Heart left ventricle (tissue), 16 donors: Measurements from ENCODE around the gene TLCD5. TPM values are rescaled to one million over a fixed set of nuclear protein-coding genes. Genes with fewer than 3 reads are reported as not detected.

Experiments
- ATAC-seq, 4 donors: fragments of 200-7000 bp; cut with Tn5 transposase; one replicate each; pipeline ENCODE4 v1.9.1; 2020 to 2022; ENCODE audit warnings: moderate library complexity in 4 of 4, mild to moderate bottlenecking in 3 of 4, moderate number of reproducible peaks in 1 of 4
- DNase-seq, 5 donors: peaks; one replicate each; pipeline ENCODE4 v3.0.0-alpha.2; 2020
- H3K27ac ChIP-seq, 12 donors: fragments of 200-600 bp; sonication (generic) in 4 of 12; one replicate each; pipeline versions ENCODE4 v1.5.0 to v1.8.0; 2016 to 2022; ENCODE audit warnings: mild to moderate bottlenecking in 2 of 12
- H3K27me3 ChIP-seq, 9 donors: fragments of 200-600 bp; sonication (generic) in 2 of 9; one replicate each; pipeline versions ENCODE4 v1.5.1 to v1.8.0; 2016 to 2022; ENCODE audit warnings: mild to moderate bottlenecking in 3 of 9
- H3K36me3 ChIP-seq, 9 donors: fragments of 200-600 bp; sonication (generic) in 2 of 9; one replicate each; pipeline versions ENCODE4 v1.5.0 to v1.8.0; 2018 to 2022; ENCODE audit warnings: mild to moderate bottlenecking in 2 of 9
- H3K4me1 ChIP-seq, 12 donors: fragments of 200-600 bp; sonication (generic) in 4 of 12; one replicate each; pipeline versions ENCODE4 v1.5.0 to v1.8.0; 2016 to 2022; ENCODE audit warnings: mild to moderate bottlenecking in 3 of 12
- H3K4me3 ChIP-seq, 12 donors: fragments of 200-600 bp; sonication (generic) in 4 of 12; one replicate each; pipeline versions ENCODE4 v1.5.0 to v1.8.0; 2017 to 2022; ENCODE audit warnings: mild to moderate bottlenecking in 9 of 12, moderate library complexity in 4 of 12
- H3K9me3 ChIP-seq, 12 donors: fragments of 200-600 bp; sonication (generic) in 4 of 12; one replicate each; pipeline versions ENCODE4 v1.5.0 to v1.8.0; 2016 to 2022; ENCODE audit warnings: mild to moderate bottlenecking in 1 of 12
- POLR2A ChIP-seq, 2 donors: fragments of 450-650 bp; IDR thresholded peaks; one replicate each; pipeline ENCODE4 v1.6.1; 2017; ENCODE audit warnings: antibody characterized with exemption in 2 of 2, mild to moderate bottlenecking in 2 of 2, moderate library complexity in 2 of 2
- WGBS, 4 donors: extraction: QIAGEN DNeasy Blood & Tissue Kit in 2 of 4; methylation state at CpG; one replicate each; pipeline versions ENCODE4 v1.1.5 to v1.1.7; 2013 to 2018; 5-methylcytosine and 5-hydroxymethylcytosine counted together
- intact Hi-C, 10 donors: fragments of 100-400 bp; cut with DNase I; formaldehyde crosslinking; loops; one replicate each; pipeline versions ENCODE4 v1.11.1 to v1.14.2; 2022
- polyA plus RNA-seq, 2 donors: library from polyadenylated mRNA; stranded (reverse); fragments of 200-250 nt; gene quantifications; one replicate each; pipeline ENCODE4 v1.2.3, GENCODE V29; 2013
- total RNA-seq, 9 donors: library from RNA; depleted of rRNA in 2 of 9; stranded (reverse); fragments of >200 nt in 2 of 9; fragmentation: NEBNext Ultra II Directional in 3 of 9; extraction: Animal tissue kit (Norgen Biotek cat#: 25700) in 3 of 9; gene quantifications; one replicate each; pipeline versions ENCODE4 v1.1.0 to v1.2.4, GENCODE V29; 2016 to 2023
- TF ChIP-seq, protein P1 (sequence below), 12 donors: fragments of 200-600 bp; sonication (generic) in 4 of 12; IDR thresholded peaks; one replicate each; pipeline versions ENCODE4 v1.5.0 to v1.8.0; 2018 to 2022; ENCODE audit warnings: antibody characterized with exemption in 12 of 12, mild to moderate bottlenecking in 5 of 12
- donor health status: ischemic (EF 13 %, LVEDD 7.1; RV severe dilation, severe dysfunction).
- donor health status: healthy with polysubstance abuse.
- donor health status: DM: no; HTN: yes; CAD: no.
- donor health status: DM: no; HTN: no; CAD: no.
- donor health status: ischemic (EF 25% LVEDD 6.9; RV normal size, moderate dysfunction).
- donor health status: ischemic (EF 25% LVEDD 5.7; RV mildly dilated, moderate dysfunction).
- donor health status: healthy.
- donor health status: DM: yes; HTN: yes; CAD: no.
- donor health status: ischemic (EF 35%, LVEDD 5.7; RV mildly dilated, moderate dysfunction).
- donor health status: nonischemic (EF 11% LVEDD 7.7; RV severe dilation, severe dysfunction).
- donor health status: DM: yes; HTN: yes; CAD: no.
- donor health status: PGD.
- donor health status: ischemic (EF 29% LVEDD 5.4; RV normal size, mild dysfunction).
- donor health status: nonischemic (EF 23%, LVEDD 6.1; RV moderate dilation, normal function).

TLCD5 gene
- total and polyA plus RNA-seq, 11 donors = 4.0 to 15.0 (median 10.3) TPM

DNA sequence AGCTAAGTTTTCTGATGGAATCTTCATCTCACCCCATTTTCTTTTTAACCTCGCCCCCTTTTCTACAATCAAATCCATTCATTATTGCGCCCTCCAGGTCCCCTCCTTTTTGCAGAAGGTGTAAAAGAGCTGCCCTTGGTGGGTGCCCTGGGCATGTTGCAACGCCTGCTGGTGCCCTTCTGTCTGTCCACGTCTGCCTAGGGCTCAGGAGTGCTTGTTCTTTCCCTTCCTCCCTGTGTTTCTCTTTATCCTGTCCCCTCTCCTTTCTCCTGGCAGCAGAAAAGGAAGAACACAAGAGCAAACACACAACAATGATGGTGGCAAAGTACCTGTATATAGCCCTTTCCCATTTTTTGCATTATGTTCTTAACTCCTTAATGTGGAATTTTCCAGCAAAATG, 6.2 kb upstream of the TLCD5 start:
- WGBS, 4 donors = 67 to 86% (median 77%) methylated on average over 4 of the region's 4 CpGs
- intact Hi-C loops = loop anchor here in 1 of 10 donors (10.0 kb wide), 1 partner anchor 366 kb away; no protein-coding TSS in a partner anchor
- peaks cover 0 to 33% (median 16%) of the 10 kb centered on the region in 12 donors for H3K4me1 ChIP-seq

DNA sequence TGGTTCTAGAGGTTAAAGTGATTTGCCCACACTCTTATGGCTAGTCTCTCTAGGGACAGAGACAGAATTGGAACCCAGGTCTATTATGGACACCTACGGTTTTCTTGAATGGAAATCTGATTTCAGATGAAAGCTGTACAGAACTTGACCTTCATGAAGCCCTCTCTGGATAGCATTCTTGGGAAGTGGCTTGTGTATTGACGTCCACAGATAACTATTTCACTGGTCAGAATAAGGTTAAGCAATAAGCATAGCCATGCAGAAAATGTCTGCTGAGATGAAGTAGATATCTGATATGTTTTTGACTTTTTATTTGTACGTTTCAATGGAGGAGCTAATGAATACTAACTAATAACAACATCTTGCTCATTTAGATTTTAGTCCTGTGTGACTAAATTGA, 1.1 kb downstream of the TLCD5 start:
- Histone ChIP-seq H3K9me3 (no peaks in the 10 kb centered on the region), H3K4me3 (peak overlapping the region; percentile 63 to 97 (median 78)), H3K36me3 (peaks cover 0 to 30% (median 8%) of the 10 kb centered on the region in 9 donors), H3K27me3 (peaks cover 0 to 44% (median 0%) of the 10 kb centered on the region in 9 donors), H3K27ac (peak overlapping the region; percentile 87 to 98 (median 94)), H3K4me1 (peaks cover 3 to 39% (median 26%) of the 10 kb centered on the region in 12 donors)
- DNase-seq (no peak), ATAC-seq (peak in 2 of 4 donors; percentile 5 to 42)
- intact Hi-C loops = loop anchor here in 1 of 10 donors (10.0 kb wide), 1 partner anchor 359 kb away; no protein-coding TSS in a partner anchor
- TF ChIP-seq, protein P1, sequence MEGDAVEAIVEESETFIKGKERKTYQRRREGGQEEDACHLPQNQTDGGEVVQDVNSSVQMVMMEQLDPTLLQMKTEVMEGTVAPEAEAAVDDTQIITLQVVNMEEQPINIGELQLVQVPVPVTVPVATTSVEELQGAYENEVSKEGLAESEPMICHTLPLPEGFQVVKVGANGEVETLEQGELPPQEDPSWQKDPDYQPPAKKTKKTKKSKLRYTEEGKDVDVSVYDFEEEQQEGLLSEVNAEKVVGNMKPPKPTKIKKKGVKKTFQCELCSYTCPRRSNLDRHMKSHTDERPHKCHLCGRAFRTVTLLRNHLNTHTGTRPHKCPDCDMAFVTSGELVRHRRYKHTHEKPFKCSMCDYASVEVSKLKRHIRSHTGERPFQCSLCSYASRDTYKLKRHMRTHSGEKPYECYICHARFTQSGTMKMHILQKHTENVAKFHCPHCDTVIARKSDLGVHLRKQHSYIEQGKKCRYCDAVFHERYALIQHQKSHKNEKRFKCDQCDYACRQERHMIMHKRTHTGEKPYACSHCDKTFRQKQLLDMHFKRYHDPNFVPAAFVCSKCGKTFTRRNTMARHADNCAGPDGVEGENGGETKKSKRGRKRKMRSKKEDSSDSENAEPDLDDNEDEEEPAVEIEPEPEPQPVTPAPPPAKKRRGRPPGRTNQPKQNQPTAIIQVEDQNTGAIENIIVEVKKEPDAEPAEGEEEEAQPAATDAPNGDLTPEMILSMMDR (IDR thresholded peaks at IDR 0.05) = no peak
- no peak for TF ChIP-seq POLR2A (IDR thresholded peaks at IDR 0.05)
- WGBS, 4 donors = 25 to 39% (median 33%) methylated on average over 3 of the region's 3 CpGs

More for the DNA sequence above, 6.2 kb upstream of the TLCD5 start:
- DNase-seq (no peak), ATAC-seq (no peak)
- Histone ChIP-seq H3K27me3 (peaks cover 0 to 15% (median 0%) of the 10 kb centered on the region in 9 donors), H3K9me3 (no peaks in the 10 kb centered on the region), H3K4me3 (no peak overlapping the region), H3K27ac (no peak overlapping the region), H3K36me3 (no peaks in the 10 kb centered on the region)
- TF ChIP-seq POLR2A (IDR thresholded peaks at IDR 0.05) = no peak

DNA sequence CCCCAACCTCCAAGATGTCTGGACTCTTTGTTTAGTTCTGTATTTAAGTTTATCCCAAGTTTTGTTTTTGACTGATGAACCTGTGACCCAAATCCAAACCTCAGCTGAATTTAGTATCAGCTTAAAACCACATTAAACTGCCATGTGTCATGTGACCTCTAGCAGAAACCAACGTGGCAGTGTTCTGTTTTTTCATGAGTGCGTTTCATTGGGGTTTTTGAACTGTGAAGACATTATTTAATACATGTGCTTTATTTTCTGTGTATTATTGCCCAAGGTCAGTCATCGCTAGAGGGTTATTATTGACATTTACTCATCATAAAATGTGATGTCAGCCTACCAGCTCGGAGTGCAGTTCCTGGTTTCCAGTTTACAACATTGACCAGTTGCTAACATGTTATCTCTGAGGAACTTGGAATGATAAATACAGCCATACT, 1.8 kb downstream of the TLCD5 start:
- ATAC-seq = no peak
- Histone ChIP-seq H3K4me3 (peak overlapping the region in 7 of 12 donors; percentile 76 to 97 (median 85)), H3K9me3 (no peaks in the 10 kb centered on the region), H3K36me3 (peaks cover 0 to 33% (median 8%) of the 10 kb centered on the region in 9 donors), H3K4me1 (peaks cover 3 to 46% (median 32%) of the 10 kb centered on the region in 12 donors), H3K27me3 (peaks cover 0 to 46% (median 0%) of the 10 kb centered on the region in 9 donors), H3K27ac (peak overlapping the region; percentile 87 to 98 (median 94))
- no peak for TF ChIP-seq POLR2A (IDR thresholded peaks at IDR 0.05)
- TF ChIP-seq, protein P1 (IDR thresholded peaks at IDR 0.05) = no peak
- intact Hi-C loops = loop anchor here in 1 of 10 donors (10.0 kb wide), 1 partner anchor 358 kb away; no protein-coding TSS in a partner anchor
- 23 to 37% (median 30%) methylated on average over 4 of the region's 4 CpGs for WGBS, 4 donors
- DNase-seq = no peak

DNA sequence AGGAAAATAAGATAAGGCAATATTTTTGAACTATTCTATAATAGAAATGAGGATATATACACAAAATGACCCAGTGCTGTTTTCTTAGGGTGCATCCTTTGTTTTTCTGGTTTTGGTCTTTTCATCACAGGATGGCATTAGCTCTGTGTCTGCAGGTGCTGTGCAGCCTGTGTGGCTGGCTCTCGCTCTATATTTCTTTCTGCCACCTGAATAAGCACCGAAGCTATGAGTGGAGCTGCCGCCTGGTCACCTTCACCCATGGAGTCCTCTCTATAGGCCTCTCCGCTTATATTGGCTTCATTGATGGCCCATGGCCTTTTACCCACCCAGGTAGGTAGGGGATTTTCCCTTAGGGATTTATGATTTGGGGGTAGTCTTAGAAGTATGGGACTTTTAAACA, 2.2 kb downstream of the TLCD5 start:
- Histone ChIP-seq H3K27me3 (peaks cover 0 to 49% (median 0%) of the 10 kb centered on the region in 9 donors), H3K9me3 (no peaks in the 10 kb centered on the region), H3K36me3 (peaks cover 0 to 33% (median 8%) of the 10 kb centered on the region in 9 donors), H3K4me3 (peak overlapping the region in 1 of 12 donors; percentile 76), H3K4me1 (peaks cover 3 to 50% (median 37%) of the 10 kb centered on the region in 12 donors), H3K27ac (peak overlapping the region in 9 of 12 donors; percentile 41 to 98 (median 95))
- WGBS, 4 donors = 66 to 78% (median 70%) methylated on average over 4 of the region's 4 CpGs
- intact Hi-C loops = loop anchor here in 1 of 10 donors (10.0 kb wide), 1 partner anchor 357 kb away; no protein-coding TSS in a partner anchor
- TF ChIP-seq, protein P1 (IDR thresholded peaks at IDR 0.05) = no peak
- DNase-seq (no peak), ATAC-seq (no peak)
